ENCODE data around the gene IFRD2. TPM values are rescaled to one million over a fixed set of nuclear protein-coding genes. Genes with fewer than 3 reads are reported as not detected.

The IFRD2 gene
- total and polyA plus RNA-seq, 2 of the 13 experiments (the other 11 are each of a cell fraction or from before 2014, with no cell fraction given) = 32.8 to 96.1 TPM

GRCh38 chr3:50260942-50261441 lies 31.2 kb downstream of the IFRD2 start (continued):
- TF ChIP-seq RBM22 (optimal IDR thresholded peaks at IDR 0.05; ENCODE audit: low read length) = peak; percentile 78
- no peak for TF ChIP-seq ZNF34 (CRISPR knock-in tag; IDR thresholded peaks at IDR 0.05; ENCODE audit: borderline replicate concordance)
- TF ChIP-seq NPAS2 (CRISPR knock-in tag; IDR thresholded peaks at IDR 0.05; ENCODE audit: borderline replicate concordance) = no peak
- TF ChIP-seq CBFB (CRISPR knock-in tag; IDR thresholded peaks at IDR 0.05) = no peak
- TF ChIP-seq FIP1L1 (IDR thresholded peaks at IDR 0.05; ENCODE audit: borderline replicate concordance, insufficient read depth, low read depth, low read length) = no peak
- TF ChIP-seq MTF1 (CRISPR knock-in tag; IDR thresholded peaks at IDR 0.05) = no peak
- TF ChIP-seq KAT2B (IDR thresholded peaks at IDR 0.05; ENCODE audit: borderline replicate concordance, low read depth, low read length) = no peak
- no peak for TF ChIP-seq HBP1 (CRISPR knock-in tag; IDR thresholded peaks at IDR 0.05; ENCODE audit: low read depth)
- TF ChIP-seq WIZ (CRISPR knock-in tag; IDR thresholded peaks at IDR 0.05) = no peak
- TF ChIP-seq DPF2 (CRISPR knock-in tag; IDR thresholded peaks at IDR 0.05; ENCODE audit: borderline replicate concordance, low read depth) = no peak
- no peak for TF ChIP-seq CHD2 (IDR thresholded peaks at IDR 0.05; ENCODE audit: low read depth, low read length)
- no peak for TF ChIP-seq MZF1 (CRISPR knock-in tag; IDR thresholded peaks at IDR 0.05; ENCODE audit: borderline replicate concordance)
- 0 out of 2 replicates have a peak, but pooled peaks have one; percentile 17 for TF ChIP-seq THRA (CRISPR knock-in tag; IDR thresholded peaks at IDR 0.05; ENCODE audit: borderline replicate concordance)
- no peak for TF ChIP-seq ZSCAN31 (CRISPR knock-in tag; IDR thresholded peaks at IDR 0.05; ENCODE audit: low read depth)
- TF ChIP-seq BCL3 (CRISPR knock-in tag; IDR thresholded peaks at IDR 0.05) = 0 out of 2 replicates have a peak, but pooled peaks have one; percentile 9
- TF ChIP-seq ARNT (IDR thresholded peaks at IDR 0.05) = no peak
- no peak for TF ChIP-seq ZNF788 (CRISPR knock-in tag; IDR thresholded peaks at IDR 0.05; ENCODE audit: borderline replicate concordance)
- no peak for TF ChIP-seq U2AF1 (optimal IDR thresholded peaks at IDR 0.05; ENCODE audit: low read depth, low read length)
- TF ChIP-seq SMC3 (IDR thresholded peaks at IDR 0.05; ENCODE audit: low read length) = no peak
- no peak for TF ChIP-seq DMAP1 (CRISPR knock-in tag; IDR thresholded peaks at IDR 0.05)
- TF ChIP-seq MAX (IDR thresholded peaks at IDR 0.05) = no peak
- no peak for TF ChIP-seq ZNF615 (CRISPR knock-in tag; IDR thresholded peaks at IDR 0.05; ENCODE audit: borderline replicate concordance)
- no peak; the same call in 1 of the 2 replicates for TF ChIP-seq KDM2A (CRISPR knock-in tag; IDR thresholded peaks at IDR 0.05; ENCODE audit: borderline replicate concordance, low read depth)
- TF ChIP-seq HDAC6 (IDR thresholded peaks at IDR 0.05; ENCODE audit: low read depth, low read length) = no peak
- peak; percentile 19; the same call in 1 of the 2 replicates for TF ChIP-seq THAP9 (CRISPR knock-in tag; IDR thresholded peaks at IDR 0.05; ENCODE audit: borderline replicate concordance)

All from HepG2 (cell line).